Stimulated activated memory B cell treated with anti-CD40 and anti-IgM and Interleukin-4, amounts not matched to agents 10 μg/mL and 1 μg/mL and 100 μg/mL, for 72 hours (primary cell): ENCODE measurements around the gene MRPL27.

ENCODE experiments used
- ATAC-seq: fragments of 150-1000 bp; cut with Tn5 transposase; 2 replicates; pipeline ENCODE4 v1.10.0; 2021
- H3K27ac Mint-ChIP-seq: one replicate; pipeline ENCODE4 v1.8.0; 2022; ENCODE audit warnings: mild to moderate bottlenecking, mixed read lengths
- H3K27me3 Mint-ChIP-seq: one replicate; pipeline ENCODE4 v1.8.0; 2022; ENCODE audit warnings: mixed read lengths
- H3K36me3 Mint-ChIP-seq: one replicate; pipeline ENCODE4 v1.8.0; 2022; ENCODE audit warnings: mixed read lengths
- H3K4me1 Mint-ChIP-seq: one replicate; pipeline ENCODE4 v1.8.0; 2022; ENCODE audit warnings: mixed read lengths
- H3K4me3 Mint-ChIP-seq: one replicate; pipeline ENCODE4 v1.8.0; 2022; ENCODE audit warnings: mild to moderate bottlenecking, moderate library complexity, mixed read lengths
- H3K9me3 Mint-ChIP-seq: one replicate; pipeline ENCODE4 v1.8.0; 2022; ENCODE audit warnings: mixed read lengths

The MRPL27 gene

DNA sequence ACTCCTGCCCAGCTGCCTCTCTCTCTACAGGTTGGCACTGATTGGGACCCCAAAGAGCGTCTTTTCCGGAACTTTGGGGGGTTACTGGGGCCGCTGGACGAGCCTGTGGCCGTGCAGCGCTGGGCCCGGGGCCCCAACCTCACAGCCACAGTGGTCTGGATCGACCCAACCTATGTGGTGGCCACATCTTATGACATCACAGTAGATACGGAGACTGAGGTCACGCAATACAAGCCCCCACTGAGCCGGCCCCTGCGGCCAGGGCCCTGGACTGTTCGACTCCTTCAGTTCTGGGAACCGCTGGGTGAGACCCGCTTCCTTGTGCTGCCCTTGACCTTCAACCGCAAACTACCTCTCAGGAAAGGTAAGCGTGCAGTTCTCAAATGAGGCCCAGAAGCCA is 14.8 kb downstream of the MRPL27 start:
- Mint-ChIP-seq H3K4me3 (no peak overlapping the region), H3K27ac (no peak overlapping the region), H3K27me3 (no peaks in the 10 kb centered on the region), H3K4me1 (peaks cover 13% of the 10 kb centered on the region), H3K9me3 (no peaks in the 10 kb centered on the region), H3K36me3 (peaks cover 19% of the 10 kb centered on the region)
- no peak for ATAC-seq

DNA sequence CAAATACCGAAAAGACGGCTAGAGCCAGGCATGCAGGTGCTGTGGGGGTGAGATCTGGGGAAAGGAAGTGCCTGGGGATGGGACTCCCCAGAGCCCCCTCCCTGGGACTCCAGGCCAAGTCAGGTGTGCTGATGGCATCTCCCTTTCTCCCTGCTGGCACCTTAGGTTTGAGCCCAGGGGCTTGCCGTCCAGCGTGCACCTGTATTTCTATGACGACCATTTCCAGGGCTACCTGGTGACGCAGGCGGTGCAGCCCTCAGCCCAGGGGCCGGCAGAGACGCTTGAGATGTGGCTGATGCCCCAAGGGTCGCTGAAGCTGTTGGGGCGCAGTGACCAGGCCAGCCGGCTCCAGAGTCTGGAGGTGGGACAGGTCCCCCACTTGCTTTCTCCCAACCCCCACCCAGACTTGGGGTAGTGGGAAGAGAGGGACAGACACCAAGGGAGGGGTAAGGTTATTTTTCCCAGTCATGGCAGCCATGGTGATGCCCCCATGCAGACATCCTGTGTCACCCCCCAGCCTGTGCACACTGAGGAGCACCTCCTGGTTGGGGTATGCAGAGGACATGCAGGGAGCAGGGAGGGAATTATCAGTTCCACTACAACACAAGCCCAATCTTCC is 16.0 kb downstream of the MRPL27 start:
- no peaks in the 10 kb centered on the region for H3K27me3 Mint-ChIP-seq
- no peak for ATAC-seq
- H3K27ac Mint-ChIP-seq: no peak overlapping the region
- peaks cover 22% of the 10 kb centered on the region for H3K36me3 Mint-ChIP-seq
- H3K4me3 Mint-ChIP-seq: no peak overlapping the region
- H3K4me1 Mint-ChIP-seq: peaks cover 14% of the 10 kb centered on the region
- H3K9me3 Mint-ChIP-seq: no peaks in the 10 kb centered on the region

DNA sequence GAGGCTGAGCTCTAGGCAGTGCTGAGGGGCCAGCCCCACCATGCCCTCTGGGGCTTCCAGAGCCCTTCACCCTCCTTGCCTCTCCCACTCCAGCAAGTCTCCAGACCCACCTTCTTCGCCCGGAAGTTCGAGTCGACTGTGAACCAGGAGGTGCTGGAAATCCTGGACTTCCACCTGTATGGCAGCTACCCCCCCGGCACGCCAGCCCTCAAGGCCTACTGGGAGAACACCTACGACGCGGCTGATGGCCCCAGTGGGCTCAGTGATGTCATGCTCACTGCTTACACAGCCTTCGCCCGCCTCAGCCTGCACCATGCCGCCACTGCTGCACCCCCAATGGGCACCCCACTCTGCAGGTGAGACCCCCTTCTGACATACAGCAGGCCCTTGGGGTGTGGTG is 16.6 kb downstream of the MRPL27 start:
- H3K4me1 Mint-ChIP-seq: peaks cover 10% of the 10 kb centered on the region
- no peaks in the 10 kb centered on the region for H3K27me3 Mint-ChIP-seq
- H3K36me3 Mint-ChIP-seq: peaks cover 22% of the 10 kb centered on the region
- H3K9me3 Mint-ChIP-seq: no peaks in the 10 kb centered on the region
- no peak overlapping the region for H3K27ac Mint-ChIP-seq
- no peak for ATAC-seq
- no peak overlapping the region for H3K4me3 Mint-ChIP-seq

DNA sequence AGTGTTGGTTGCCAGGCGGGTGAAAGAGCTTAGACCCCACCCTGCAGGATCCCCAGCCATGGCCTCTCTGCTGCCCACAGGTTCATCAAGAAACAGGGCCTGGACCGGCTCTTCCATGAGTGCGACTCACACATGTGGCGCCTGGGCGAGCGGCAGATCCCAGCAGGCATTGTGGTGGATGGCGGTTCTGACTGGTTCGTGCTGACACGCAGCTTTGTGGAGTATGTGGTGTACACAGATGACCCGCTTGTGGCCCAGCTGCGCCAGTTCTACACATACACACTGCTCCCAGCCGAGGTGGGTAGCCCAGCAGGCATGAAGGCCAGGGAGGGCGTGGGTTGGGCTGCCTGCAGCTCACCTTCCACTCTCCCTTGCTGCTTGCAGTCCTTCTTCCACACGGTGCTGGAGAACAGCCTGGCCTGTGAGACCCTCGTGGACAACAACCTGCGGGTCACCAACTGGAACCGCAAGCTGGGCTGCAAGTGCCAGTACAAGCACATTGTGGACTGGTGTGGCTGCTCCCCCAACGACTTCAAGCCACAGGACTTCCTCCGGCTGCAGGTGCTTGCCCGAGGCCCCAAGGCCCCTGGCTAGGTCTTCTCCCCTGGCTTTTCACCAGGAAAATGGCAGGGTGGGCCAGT is 17.2 kb downstream of the MRPL27 start:
- Mint-ChIP-seq H3K4me1 (peaks cover 14% of the 10 kb centered on the region), H3K27ac (no peak overlapping the region)
- ATAC-seq: no peak

DNA sequence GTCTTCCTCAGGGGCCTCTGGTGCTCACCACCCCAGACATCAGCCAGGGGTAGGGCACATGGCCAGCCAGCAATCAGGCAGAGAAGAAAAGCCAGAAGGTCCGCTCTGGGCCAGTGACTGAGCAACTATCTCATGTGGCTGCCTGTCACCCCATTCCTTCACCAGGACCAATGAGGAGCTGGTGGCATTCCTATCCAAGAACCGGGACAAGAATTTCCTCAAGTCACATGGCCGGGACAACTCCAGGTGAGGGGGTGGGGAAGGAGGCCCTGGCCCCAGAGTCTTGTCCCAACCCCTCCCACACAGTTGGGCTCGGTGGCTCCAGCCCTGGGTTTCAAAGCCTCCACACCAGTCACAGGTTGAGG is 17.7 kb downstream of the MRPL27 start:
- no peak for ATAC-seq
- no peaks in the 10 kb centered on the region for H3K9me3 Mint-ChIP-seq
- no peak overlapping the region for H3K27ac Mint-ChIP-seq
- peaks cover 19% of the 10 kb centered on the region for H3K4me1 Mint-ChIP-seq
- no peak overlapping the region for H3K4me3 Mint-ChIP-seq
- H3K36me3 Mint-ChIP-seq: peaks cover 22% of the 10 kb centered on the region
- H3K27me3 Mint-ChIP-seq: no peaks in the 10 kb centered on the region

More for the DNA sequence above, 17.2 kb downstream of the MRPL27 start:
- Mint-ChIP-seq H3K4me3 (no peak overlapping the region), H3K9me3 (no peaks in the 10 kb centered on the region), H3K36me3 (peaks cover 22% of the 10 kb centered on the region), H3K27me3 (no peaks in the 10 kb centered on the region)

DNA sequence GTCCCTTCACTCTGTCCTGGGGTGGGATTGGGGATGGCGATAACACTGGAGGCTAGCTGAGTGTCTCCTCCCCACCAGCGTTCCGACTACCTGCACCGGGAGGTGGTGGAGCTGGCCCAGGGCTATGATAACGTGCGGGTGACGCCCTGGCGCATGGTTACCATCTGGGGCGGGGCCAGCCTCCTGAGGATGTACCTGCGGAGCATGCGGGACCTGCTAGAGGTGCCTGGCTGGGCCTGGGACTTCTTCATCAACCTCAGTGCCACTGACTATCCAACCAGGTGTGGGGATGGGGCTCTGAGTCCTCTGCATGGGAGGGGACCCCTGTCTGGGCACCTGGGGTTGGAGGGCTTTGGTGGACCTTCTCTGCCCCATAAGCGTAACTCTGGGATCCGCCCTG is 18.2 kb downstream of the MRPL27 start:
- H3K4me3 Mint-ChIP-seq: no peak overlapping the region
- H3K4me1 Mint-ChIP-seq: peaks cover 19% of the 10 kb centered on the region
- ATAC-seq: no peak
- H3K9me3 Mint-ChIP-seq: no peaks in the 10 kb centered on the region
- H3K36me3 Mint-ChIP-seq: peaks cover 22% of the 10 kb centered on the region
- no peaks in the 10 kb centered on the region for H3K27me3 Mint-ChIP-seq
- H3K27ac Mint-ChIP-seq: no peak overlapping the region

DNA sequence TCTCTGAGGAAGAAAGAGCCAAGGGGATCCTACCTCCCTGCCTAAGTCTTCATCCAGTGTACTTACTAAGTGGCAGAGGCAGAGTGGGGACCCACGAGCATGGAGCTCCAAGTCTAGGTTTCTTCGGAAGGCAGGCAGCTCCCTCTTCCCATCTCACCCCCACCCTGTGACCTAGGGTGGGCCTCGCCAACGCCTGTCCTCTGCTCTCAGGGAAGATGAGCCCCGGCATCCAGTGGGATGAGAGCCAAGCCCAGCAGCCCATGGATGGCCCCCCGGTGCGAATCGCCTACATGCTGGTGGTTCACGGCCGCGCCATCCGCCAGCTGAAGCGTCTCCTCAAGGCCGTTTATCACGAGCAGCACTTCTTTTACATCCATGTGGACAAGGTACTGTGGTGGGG is 18.8 kb downstream of the MRPL27 start:
- Mint-ChIP-seq H3K27ac (no peak overlapping the region), H3K4me1 (peaks cover 19% of the 10 kb centered on the region), H3K4me3 (no peak overlapping the region), H3K27me3 (no peaks in the 10 kb centered on the region), H3K9me3 (no peaks in the 10 kb centered on the region), H3K36me3 (peaks cover 22% of the 10 kb centered on the region)
- no peak for ATAC-seq

DNA sequence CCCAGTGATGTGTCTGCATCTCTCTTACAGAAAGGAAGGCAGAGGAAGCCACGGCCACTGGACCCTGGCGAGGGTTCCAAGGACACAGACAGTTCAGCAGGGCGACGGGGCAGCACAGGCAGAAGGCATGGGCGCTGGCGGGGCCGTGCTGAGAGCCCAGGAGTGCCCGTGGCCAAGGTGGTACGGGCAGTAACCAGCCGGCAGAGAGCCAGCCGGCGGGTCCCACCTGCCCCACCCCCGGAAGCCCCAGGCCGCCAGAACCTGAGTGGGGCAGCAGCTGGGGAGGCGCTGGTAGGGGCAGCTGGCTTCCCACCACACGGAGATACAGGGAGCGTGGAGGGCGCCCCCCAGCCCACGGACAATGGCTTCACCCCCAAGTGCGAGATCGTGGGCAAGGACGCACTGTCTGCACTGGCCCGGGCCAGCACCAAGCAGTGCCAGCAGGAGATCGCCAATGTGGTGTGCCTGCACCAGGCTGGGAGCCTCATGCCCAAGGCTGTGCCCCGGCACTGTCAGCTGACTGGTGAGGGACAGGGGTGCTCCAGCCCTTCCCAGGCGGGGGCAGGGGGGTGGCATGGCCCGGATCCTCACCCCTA is 19.3 kb downstream of the MRPL27 start:
- no peaks in the 10 kb centered on the region for H3K27me3 Mint-ChIP-seq
- H3K9me3 Mint-ChIP-seq: no peaks in the 10 kb centered on the region
- H3K4me1 Mint-ChIP-seq: peaks cover 24% of the 10 kb centered on the region
- ATAC-seq: no peak
- peaks cover 22% of the 10 kb centered on the region for H3K36me3 Mint-ChIP-seq
- no peak overlapping the region for H3K4me3 Mint-ChIP-seq
- H3K27ac Mint-ChIP-seq: no peak overlapping the region

DNA sequence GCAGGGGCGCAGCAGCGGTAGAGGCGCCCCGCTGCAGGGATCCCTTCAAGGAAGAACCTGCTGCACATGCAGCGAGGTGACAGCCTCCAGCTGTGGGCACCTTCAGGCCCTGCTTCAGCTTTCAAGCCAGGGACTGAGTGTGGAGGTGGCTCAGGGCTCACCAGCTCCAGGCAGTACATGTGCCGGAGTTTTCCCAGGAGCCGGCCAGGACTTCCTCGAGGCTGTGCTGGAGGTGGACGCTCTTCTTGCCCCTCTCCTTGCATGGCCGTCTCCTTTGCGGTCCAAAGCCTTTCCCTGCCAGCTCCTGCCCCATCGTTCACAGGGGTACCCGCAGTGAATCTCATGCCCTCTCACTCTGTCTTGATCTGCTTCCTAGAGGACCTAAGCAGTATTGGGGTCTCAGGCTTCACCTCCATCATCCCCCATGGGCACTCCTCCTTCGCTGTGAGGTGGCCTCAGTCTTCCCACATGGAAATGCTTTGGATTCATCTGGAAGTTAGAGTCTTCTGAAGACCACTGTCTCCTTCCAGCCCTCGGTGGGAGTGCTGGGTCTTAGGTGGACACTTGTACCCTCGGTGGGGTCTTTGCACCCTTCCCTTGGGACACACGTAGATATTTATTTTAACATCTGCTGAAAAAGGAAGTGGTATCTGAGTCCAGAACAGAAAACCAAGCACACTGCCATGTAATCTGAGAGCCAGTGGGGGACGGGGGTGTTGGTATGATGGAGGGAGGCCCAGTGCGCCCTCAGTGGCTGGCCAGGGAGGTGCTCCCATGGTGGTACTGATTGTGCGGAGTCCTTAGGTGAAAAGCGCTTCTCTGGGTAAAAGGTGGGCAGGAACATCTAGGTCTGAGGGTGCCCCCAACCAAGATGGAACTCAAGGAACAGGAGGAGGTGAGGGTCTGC is 20.0 kb downstream of the MRPL27 start:
- H3K4me1 Mint-ChIP-seq: peaks cover 31% of the 10 kb centered on the region
- no peaks in the 10 kb centered on the region for H3K9me3 Mint-ChIP-seq
- H3K27me3 Mint-ChIP-seq: no peaks in the 10 kb centered on the region
- H3K36me3 Mint-ChIP-seq: peaks cover 22% of the 10 kb centered on the region
- no peak for ATAC-seq
- H3K4me3 Mint-ChIP-seq: no peak overlapping the region
- H3K27ac Mint-ChIP-seq: no peak overlapping the region

DNA sequence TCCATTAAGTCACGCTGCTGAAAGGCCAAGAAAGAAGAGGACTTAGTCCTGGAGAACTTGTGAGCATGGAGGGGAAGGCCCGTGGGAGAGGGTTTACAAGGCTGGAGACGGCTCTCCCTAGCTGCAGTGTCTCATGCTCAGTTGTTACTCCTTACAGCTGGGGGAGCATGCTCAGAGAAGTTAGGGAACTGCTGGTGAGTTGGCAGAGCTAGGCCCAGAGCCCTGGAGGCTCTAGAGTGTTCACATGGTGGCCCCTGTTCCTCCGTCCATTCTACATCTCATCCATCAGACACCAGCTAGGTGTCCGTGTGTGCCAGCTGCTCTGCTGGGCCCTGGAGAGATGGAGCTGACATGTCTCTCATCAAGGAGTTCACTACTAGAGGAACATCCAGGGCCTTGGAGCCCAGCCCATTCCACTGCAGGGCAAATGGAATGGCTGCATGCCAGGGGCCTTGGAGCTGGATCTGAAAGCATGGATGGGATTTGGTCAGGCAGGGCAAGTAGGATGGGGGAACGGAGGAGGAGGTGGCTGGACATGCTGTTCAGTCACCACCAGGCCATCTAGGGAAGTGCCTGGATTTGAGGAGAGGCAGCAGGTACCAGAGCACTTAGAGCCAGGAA is 20.8 kb downstream of the MRPL27 start:
- Mint-ChIP-seq H3K9me3 (no peaks in the 10 kb centered on the region), H3K27ac (no peak overlapping the region)

DNA sequence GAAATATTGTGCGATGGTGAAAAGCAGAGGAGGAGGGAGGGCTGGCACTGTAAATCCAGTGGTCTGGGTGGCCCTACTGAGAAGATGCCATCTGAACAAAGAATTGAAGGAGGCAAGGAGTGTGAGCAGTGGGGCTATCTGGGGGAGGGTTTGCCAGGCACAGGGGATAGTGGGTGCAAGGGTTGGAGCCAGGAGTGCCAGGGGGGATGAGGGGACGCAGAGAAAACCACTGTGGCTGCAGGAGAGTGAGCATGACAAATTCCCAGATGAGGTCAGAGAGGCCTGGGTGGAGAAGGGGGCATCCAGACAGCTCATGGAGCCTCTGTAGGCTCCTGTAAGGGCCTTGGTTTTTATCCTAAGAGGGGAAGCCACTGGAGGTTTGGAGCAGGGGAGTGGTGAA is 22.3 kb downstream of the MRPL27 start:
- no peak for ATAC-seq
- no peak overlapping the region for H3K4me3 Mint-ChIP-seq
- H3K27me3 Mint-ChIP-seq: no peaks in the 10 kb centered on the region
- peaks cover 13% of the 10 kb centered on the region for H3K36me3 Mint-ChIP-seq
- H3K4me1 Mint-ChIP-seq: peaks cover 47% of the 10 kb centered on the region
- H3K27ac Mint-ChIP-seq: peak overlapping the region; percentile 45
- no peaks in the 10 kb centered on the region for H3K9me3 Mint-ChIP-seq

More for the DNA sequence above, 20.8 kb downstream of the MRPL27 start:
- Mint-ChIP-seq H3K36me3 (peaks cover 21% of the 10 kb centered on the region), H3K4me1 (peaks cover 38% of the 10 kb centered on the region), H3K4me3 (no peak overlapping the region), H3K27me3 (no peaks in the 10 kb centered on the region)
- no peak for ATAC-seq

DNA sequence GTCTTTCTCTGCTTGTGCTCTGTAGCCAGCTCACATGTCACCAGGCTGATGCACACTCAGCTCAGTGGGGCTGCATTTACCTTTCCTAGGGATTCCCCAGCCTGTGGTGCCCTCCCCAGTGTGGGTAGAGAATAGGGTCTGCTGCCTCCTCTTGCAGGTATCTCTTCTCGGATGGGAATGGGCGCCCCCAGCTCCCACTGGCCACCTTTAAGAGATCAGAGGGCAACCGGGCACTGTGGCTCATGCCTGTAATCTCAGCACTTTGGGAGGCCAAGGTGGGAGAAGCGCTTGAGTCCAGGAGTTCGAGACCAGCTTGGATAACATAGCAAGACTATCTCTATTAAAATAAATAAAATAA is 23.8 kb downstream of the MRPL27 start:
- H3K36me3 Mint-ChIP-seq: peaks cover 9% of the 10 kb centered on the region
- peak overlapping the region; percentile 93 for H3K27ac Mint-ChIP-seq
- no peaks in the 10 kb centered on the region for H3K27me3 Mint-ChIP-seq
- H3K9me3 Mint-ChIP-seq: no peaks in the 10 kb centered on the region
- no peak for ATAC-seq
- no peak overlapping the region for H3K4me3 Mint-ChIP-seq
- peaks cover 56% of the 10 kb centered on the region for H3K4me1 Mint-ChIP-seq

DNA sequence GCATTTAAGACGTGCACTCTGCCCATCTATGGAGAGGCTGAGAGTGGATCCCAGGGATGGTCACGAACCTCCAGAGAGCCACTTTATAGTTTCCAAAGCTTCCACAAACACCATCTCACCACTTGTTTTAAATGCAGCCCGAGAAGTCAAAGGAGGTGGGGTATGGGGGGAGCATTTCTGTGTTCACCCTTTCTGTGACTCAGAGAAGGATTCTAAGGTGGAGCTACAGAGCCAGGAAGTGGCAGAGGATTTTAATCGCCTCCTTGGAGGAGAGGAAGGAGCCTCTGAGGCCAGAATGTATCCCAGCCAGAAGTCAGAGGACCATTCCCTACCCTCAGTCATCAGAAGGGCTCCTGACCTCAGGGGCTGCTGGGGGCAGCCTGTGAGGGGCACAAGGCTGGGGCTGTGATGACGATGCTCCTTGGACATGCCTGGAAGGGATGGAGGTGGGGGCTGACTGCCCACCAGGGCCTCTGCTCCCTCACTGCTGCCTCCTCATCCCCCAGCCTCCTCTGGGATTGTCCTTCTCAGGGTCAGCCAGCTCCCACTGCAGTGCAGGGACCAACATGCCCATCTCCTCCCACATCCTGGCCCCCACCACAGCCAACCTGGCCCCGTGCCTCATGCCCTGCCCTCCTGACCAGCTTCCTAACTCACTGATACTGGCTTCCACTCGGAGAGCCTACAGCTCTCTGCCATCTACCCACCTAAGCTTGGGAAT is 24.3 kb downstream of the MRPL27 start:
- H3K9me3 Mint-ChIP-seq: no peaks in the 10 kb centered on the region
- no peak overlapping the region for H3K4me3 Mint-ChIP-seq
- peak overlapping the region; percentile 93 for H3K27ac Mint-ChIP-seq
- H3K27me3 Mint-ChIP-seq: no peaks in the 10 kb centered on the region
- peaks cover 7% of the 10 kb centered on the region for H3K36me3 Mint-ChIP-seq
- peaks cover 56% of the 10 kb centered on the region for H3K4me1 Mint-ChIP-seq
- ATAC-seq: no peak

DNA sequence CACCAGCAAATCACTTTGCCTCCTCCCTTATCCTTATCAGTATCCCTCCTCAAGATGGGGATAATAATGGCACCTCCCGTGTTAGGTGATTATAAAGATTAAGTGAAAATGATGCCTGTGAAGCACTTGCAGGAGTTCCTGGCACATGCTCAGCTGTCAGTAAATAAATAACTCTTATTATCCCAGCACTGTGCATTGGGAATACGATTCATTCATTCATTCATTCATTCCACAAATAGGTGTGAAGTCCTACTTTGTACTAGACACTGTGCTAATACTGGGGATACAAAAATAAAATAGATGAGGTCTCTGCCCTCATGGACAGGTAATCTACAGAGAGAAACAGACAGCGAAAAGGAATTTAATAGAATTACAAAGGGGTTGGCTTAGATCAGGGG is 25.1 kb downstream of the MRPL27 start:
- Mint-ChIP-seq H3K4me1 (peaks cover 51% of the 10 kb centered on the region), H3K36me3 (peaks cover under 1% of the 10 kb centered on the region), H3K27me3 (no peaks in the 10 kb centered on the region), H3K27ac (peak overlapping the region; percentile 93), H3K4me3 (no peak overlapping the region), H3K9me3 (no peaks in the 10 kb centered on the region)
- ATAC-seq: no peak
